Measurements from ENCODE around the gene CALY. TPM values are rescaled to one million over a fixed set of nuclear protein-coding genes. Genes with fewer than 3 reads are reported as not detected.

Gene CALY
- total RNA-seq, 1 experiment from 2014 or later = not detected

DNA sequence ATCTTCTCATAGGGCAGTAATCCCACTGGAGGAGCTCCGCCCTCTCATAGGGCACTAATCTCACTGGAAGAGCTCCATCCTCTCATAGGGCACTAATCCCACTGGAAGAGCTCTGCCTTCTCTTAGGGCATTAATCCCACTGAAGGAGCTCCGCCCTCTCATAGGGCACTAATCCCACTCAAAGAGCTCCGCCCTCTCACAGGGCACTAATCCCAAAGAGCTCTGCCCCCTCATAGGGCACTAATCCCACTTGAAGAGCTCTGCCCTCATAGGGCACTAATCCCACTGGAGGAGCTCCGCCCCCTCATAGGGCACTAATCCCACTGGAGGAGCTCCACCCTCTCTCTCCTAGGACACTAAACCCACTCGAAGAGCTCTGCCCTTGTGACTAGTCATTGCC lies 24.5 kb upstream of the CALY start:
- no peaks in the 10 kb centered on the region for H3K79me2 ChIP-seq (ENCODE audit: low read length)
- DNase-seq = no peak
- no peak overlapping the region for H3K4me3 ChIP-seq (ENCODE audit: low read length)
- no peaks in the 10 kb centered on the region for H3F3A ChIP-seq (ENCODE audit: low read length, unreplicated experiment)
- H3K27ac ChIP-seq (ENCODE audit: low read length) = no peak overlapping the region
- no peak for ATAC-seq
- no peaks in the 10 kb centered on the region for H3K9me3 ChIP-seq (ENCODE audit: low read length)
- BruUV-seq (replicated peaks) = no TSS peak
- H4K20me1 ChIP-seq (ENCODE audit: low read length) = no peaks in the 10 kb centered on the region
- H3K9me2 ChIP-seq (replicated peaks; ENCODE audit: low read length) = no peaks in the 10 kb centered on the region
- H3K4me1 ChIP-seq (ENCODE audit: insufficient read depth, low read length) = 0 out of 2 replicates have a peak, but pooled peaks cover 4% of the 10 kb centered on the region
- ChIA-PET POLR2A (ENCODE audit: unreplicated experiment) (interaction anchor here (0.6 kb wide), 1 partner anchor 51 kb away, joined by 7 read pairs; no protein-coding TSS in a partner anchor), CTCF (no interaction called here)
- no peaks in the 10 kb centered on the region for H3K27me3 ChIP-seq (ENCODE audit: low read length)
- H2AFZ ChIP-seq (ENCODE audit: low read length) = no peak overlapping the region
- TF ChIP-seq CTCF (conservative IDR thresholded peaks at IDR 0.05; ENCODE audit: low read depth, low read length) (no peak), EZH2 (IDR thresholded peaks at IDR 0.05; ENCODE audit: low read length, unreplicated experiment) (no peak), EZH2phosphoT487 (IDR thresholded peaks at IDR 0.05; ENCODE audit: borderline replicate concordance, low read length) (no peak)
- H3K9ac ChIP-seq (ENCODE audit: low read length) = no peak overlapping the region
- peaks cover 11% of the 10 kb centered on the region; the same call in 1 of the 2 replicates for H3K36me3 ChIP-seq (ENCODE audit: low read depth, low read length)
- intact Hi-C loops (cut with micrococcal nuclease) = no loop called here
- H3K4me2 ChIP-seq (ENCODE audit: low read length) = no peak overlapping the region

DNA sequence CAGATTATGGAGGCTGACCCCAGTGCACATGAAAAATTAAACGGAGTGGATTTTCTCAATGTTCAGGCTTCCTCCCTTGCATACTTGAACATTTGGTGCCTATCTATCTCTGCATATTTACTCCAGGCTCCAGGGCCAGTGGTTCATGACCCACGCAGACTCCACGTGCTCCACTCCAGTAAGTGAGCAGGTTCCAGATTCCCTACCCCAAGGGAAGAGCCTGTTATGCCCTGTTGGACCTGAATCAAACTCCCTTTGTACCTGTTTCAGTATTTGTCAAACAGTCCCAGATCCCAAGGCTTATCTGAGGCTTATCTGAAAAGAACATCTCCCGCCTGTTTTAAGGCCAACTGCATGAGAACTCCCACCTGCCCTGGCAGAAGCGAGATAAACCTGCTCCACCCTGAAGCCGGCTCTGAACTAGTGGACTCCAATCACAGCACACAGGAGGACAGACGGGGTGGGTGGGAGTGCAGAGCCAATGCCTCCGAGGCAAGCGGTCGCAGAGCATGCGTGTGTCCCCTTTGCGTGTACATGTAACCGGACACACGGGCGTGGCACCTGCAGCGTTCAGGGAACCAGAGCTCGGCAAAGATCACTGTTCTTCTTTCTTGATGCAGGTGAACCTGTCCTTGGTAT lies 23.4 kb upstream of the CALY start:
- no peaks in the 10 kb centered on the region for H4K20me1 ChIP-seq (ENCODE audit: low read length)
- no peak for ATAC-seq
- no peak overlapping the region for H3K4me2 ChIP-seq (ENCODE audit: low read length)
- no peaks in the 10 kb centered on the region for H3K9me3 ChIP-seq (ENCODE audit: low read length)
- H3K9me2 ChIP-seq (replicated peaks; ENCODE audit: low read length) = no peaks in the 10 kb centered on the region
- no peaks in the 10 kb centered on the region for H3K27me3 ChIP-seq (ENCODE audit: low read length)
- 0 out of 2 replicates have a peak, but pooled peaks cover 5% of the 10 kb centered on the region for H3K36me3 ChIP-seq (ENCODE audit: low read depth, low read length)
- intact Hi-C loops (cut with micrococcal nuclease) = no loop called here
- POLR2A ChIA-PET (ENCODE audit: unreplicated experiment) = no interaction called here
- H2AFZ ChIP-seq (ENCODE audit: low read length) = no peak overlapping the region
- H3K4me3 ChIP-seq (ENCODE audit: low read length) = no peak overlapping the region
- TF ChIP-seq EZH2phosphoT487 (IDR thresholded peaks at IDR 0.05; ENCODE audit: borderline replicate concordance, low read length) (no peak), CTCF (conservative IDR thresholded peaks at IDR 0.05; ENCODE audit: low read depth, low read length) (no peak), EZH2 (IDR thresholded peaks at IDR 0.05; ENCODE audit: low read length, unreplicated experiment) (no peak)
- CTCF ChIA-PET = no interaction called here
- no peaks in the 10 kb centered on the region for H3F3A ChIP-seq (ENCODE audit: low read length, unreplicated experiment)
- no peaks in the 10 kb centered on the region for H3K79me2 ChIP-seq (ENCODE audit: low read length)
- BruUV-seq (replicated peaks) = no TSS peak
- H3K4me1 ChIP-seq (ENCODE audit: insufficient read depth, low read length) = 0 out of 2 replicates have a peak, but pooled peaks cover 4% of the 10 kb centered on the region
- no peak for DNase-seq
- no peak overlapping the region for H3K9ac ChIP-seq (ENCODE audit: low read length)
- no peak overlapping the region for H3K27ac ChIP-seq (ENCODE audit: low read length)

- H3K9me2 ChIP-seq (replicated peaks; ENCODE audit: low read length) = no peaks in the 10 kb centered on the region
- intact Hi-C loops (cut with micrococcal nuclease) = no loop called here
- no peaks in the 10 kb centered on the region for H3K9me3 ChIP-seq (ENCODE audit: low read length)
- 0 out of 2 replicates have a peak, but pooled peaks cover 4% of the 10 kb centered on the region for H3K4me1 ChIP-seq (ENCODE audit: insufficient read depth, low read length)
- no peak for ATAC-seq
- H4K20me1 ChIP-seq (ENCODE audit: low read length) = no peaks in the 10 kb centered on the region
- POLR2A ChIA-PET (ENCODE audit: unreplicated experiment) = no interaction called here
- no TSS peak for BruUV-seq (replicated peaks)
- no peak overlapping the region for H3K9ac ChIP-seq (ENCODE audit: low read length)
- H3K4me3 ChIP-seq (ENCODE audit: low read length) = no peak overlapping the region
- CTCF ChIA-PET = no interaction called here
- 0 out of 2 replicates have a peak, but pooled peaks cover 3% of the 10 kb centered on the region for H3K36me3 ChIP-seq (ENCODE audit: low read depth, low read length)
- TF ChIP-seq EZH2 (IDR thresholded peaks at IDR 0.05; ENCODE audit: low read length, unreplicated experiment) = no peak
- TF ChIP-seq EZH2phosphoT487 (IDR thresholded peaks at IDR 0.05; ENCODE audit: borderline replicate concordance, low read length) = no peak
- no peak for TF ChIP-seq CTCF (conservative IDR thresholded peaks at IDR 0.05; ENCODE audit: low read depth, low read length)
- no peaks in the 10 kb centered on the region for H3K79me2 ChIP-seq (ENCODE audit: low read length)
- no peak overlapping the region for H2AFZ ChIP-seq (ENCODE audit: low read length)
- no peaks in the 10 kb centered on the region for H3F3A ChIP-seq (ENCODE audit: low read length, unreplicated experiment)
- DNase-seq = peak; percentile 8
- no peak overlapping the region for H3K4me2 ChIP-seq (ENCODE audit: low read length)
- H3K27ac ChIP-seq (ENCODE audit: low read length) = no peak overlapping the region
- H3K27me3 ChIP-seq (ENCODE audit: low read length) = no peaks in the 10 kb centered on the region
Measured at GRCh38 chr10:133359554-133359971, 22.9 kb upstream of the CALY start.

Data from PC-3 (cell line).